Measurements from ENCODE around the gene MSTN.

- TF ChIP-seq CTCF (conservative IDR thresholded peaks at IDR 0.05; ENCODE audit: low read length) (no peak), EZH2phosphoT487 (IDR thresholded peaks at IDR 0.05; ENCODE audit: borderline replicate concordance) (no peak)
Observed at GRCh38 chr2:190017837-190018236, 44.7 kb downstream of the MSTN start.
